Adipose tissue (tissue), 3 donors: ENCODE measurements around the gene MRTO4. TPM values are rescaled to one million over a fixed set of nuclear protein-coding genes. Genes with fewer than 3 reads are reported as not detected.
"Not testable (repeated sequence)": the region's sequence is repeated elsewhere in the genome, so short reads cannot be mapped to it uniquely, and the experiment has no call there.

Experiments
- H3K27ac ChIP-seq: one replicate; pipeline ENCODE4 v1.5.1; 2013; ENCODE audit warnings: low read depth, low read length
- WGBS, 3 donors: extraction: QIAGEN DNeasy Blood & Tissue Kit; methylation state at CpG; one replicate each; pipeline ENCODE4 v1.1.7; 2013; 5-methylcytosine and 5-hydroxymethylcytosine counted together
- polyA plus RNA-seq, 3 donors: library from polyadenylated mRNA; stranded (reverse); fragments of 200-250 nt; gene quantifications; one replicate each; pipeline ENCODE4 v1.2.3, GENCODE V29; 2013
- donor health status: healthy with polysubstance abuse.
- donor health status: Bipolar disorder and iron deficiency.
- donor health status: healthy.

MRTO4 gene
- polyA plus RNA-seq, 3 donors: 23.4 to 41.9 (median 27.6) TPM

- WGBS, 3 donors: 57 to 82% (median 78%) methylated on average over 5 of the region's 5 CpGs
- no peak overlapping the region for H3K27ac ChIP-seq
These were observed 10.4 kb downstream of the MRTO4 start for GRCh38 chr1:19262047-19262446.

GRCh38 chr1:19262744-19263143 is 11.1 kb downstream of the MRTO4 start:
- 90 to 92% (median 92%) methylated on average over 5 of the region's 5 CpGs for WGBS, 3 donors
- H3K27ac ChIP-seq: no peak overlapping the region

- no peak overlapping the region for H3K27ac ChIP-seq
- WGBS, 3 donors: 87 to 90% (median 90%) methylated on average over 11 of the region's 11 CpGs
These were observed 16.8 kb downstream of the MRTO4 start for GRCh38 chr1:19268445-19268844.

- 48 to 70% (median 54%) methylated on average over 7 to 9 of the region's 9 CpGs for WGBS, 3 donors
These were observed 18.1 kb downstream of the MRTO4 start for GRCh38 chr1:19269427-19270342.

GRCh38 chr1:19270343-19270730 is 18.7 kb downstream of the MRTO4 start:
- H3K27ac ChIP-seq: not testable (repeated sequence)
- WGBS, 3 donors: 70 to 87% (median 77%) methylated on average over 6 of the region's 6 CpGs

More at GRCh38 chr1:19269427-19270342, 18.1 kb downstream of the MRTO4 start:
- H3K27ac ChIP-seq: not testable (repeated sequence)

- H3K27ac ChIP-seq: no peak overlapping the region
These were observed 20.5 kb downstream of the MRTO4 start for GRCh38 chr1:19272064-19272463.

GRCh38 chr1:19273106-19273843 is 21.7 kb downstream of the MRTO4 start:
- no peak overlapping the region for H3K27ac ChIP-seq
- WGBS, 3 donors: 70 to 87% (median 81%) methylated on average over 22 of the region's 22 CpGs

GRCh38 chr1:19273844-19274531 is 22.4 kb downstream of the MRTO4 start:
- H3K27ac ChIP-seq: not testable (repeated sequence)
- 17 to 51% (median 24%) methylated on average over 36 to 58 of the region's 66 CpGs for WGBS, 3 donors

GRCh38 chr1:19274636-19275035 is 23.0 kb downstream of the MRTO4 start:
- H3K27ac ChIP-seq: no peak overlapping the region
- WGBS, 3 donors: 88 to 96% (median 94%) methylated on average over 5 of the region's 5 CpGs

GRCh38 chr1:19283891-19284290 is 32.3 kb downstream of the MRTO4 start:
- H3K27ac ChIP-seq: no peak overlapping the region
- WGBS, 3 donors: 94 to 99% (median 96%) methylated on average over 9 of the region's 9 CpGs

- H3K27ac ChIP-seq: no peak overlapping the region
- WGBS, 3 donors: 83 to 93% (median 89%) methylated on average over 8 of the region's 8 CpGs
These were observed 33.3 kb downstream of the MRTO4 start for GRCh38 chr1:19284881-19285280.

- H3K27ac ChIP-seq: not testable (repeated sequence)
- 53 to 100% (median 87%) methylated on average over 2 to 3 of the region's 3 CpGs for WGBS, 3 donors
These were observed 33.8 kb downstream of the MRTO4 start for GRCh38 chr1:19285366-19285765.

GRCh38 chr1:19285807-19286206 is 34.2 kb downstream of the MRTO4 start:
- 29 to 97% (median 80%) methylated on average over 3 of the region's 3 CpGs for WGBS, 3 donors
- not testable (repeated sequence) for H3K27ac ChIP-seq

GRCh38 chr1:19287436-19288185 is 36.0 kb downstream of the MRTO4 start:
- H3K27ac ChIP-seq: no peak overlapping the region
- 54 to 96% (median 88%) methylated on average over 13 of the region's 13 CpGs for WGBS, 3 donors

- not testable (repeated sequence) for H3K27ac ChIP-seq
- 14 to 18% (median 16%) methylated on average over 57 to 69 of the region's 82 CpGs for WGBS, 3 donors
These were observed 37.0 kb downstream of the MRTO4 start, which contains the start of gene AKR7A3 for GRCh38 chr1:19288324-19289241. Gene AKR7A3, minus strand, starts transcription at chr1:19288770. Its CDS starts 61 bp downstream, at chr1:19288709.

- WGBS, 3 donors: 22 to 55% (median 45%) methylated on average over 2 of the region's 2 CpGs
- H3K27ac ChIP-seq: no peak overlapping the region
These were observed 37.6 kb downstream of the MRTO4 start for GRCh38 chr1:19289244-19289643.

- H3K27ac ChIP-seq: no peak overlapping the region
- WGBS, 3 donors: 79 to 96% (median 93%) methylated on average over 2 of the region's 2 CpGs
These were observed 43.0 kb downstream of the MRTO4 start for GRCh38 chr1:19294638-19295037.
